AG09309 (cell line): ENCODE results near the gene NAA15.
A peak's percentile ranks its signal among the peaks of the same experiment; 100 is the strongest.

Experiments used
- DNase-seq: peaks from one replicate; pipeline ENCODE4 v3.0.0-alpha.2; 2010; ENCODE audit warnings: low read depth
- H3K4me3 ChIP-seq: 2 replicates; pipeline ENCODE4 v1.5.1; 2011; ENCODE audit warnings: mild to moderate bottlenecking, low read depth, low read length, moderate library complexity; ENCODE audit not compliant: control insufficient read depth
- CTCF ChIP-seq: IDR thresholded peaks from 2 replicates; pipeline ENCODE4 v1.5.1; 2011; ENCODE audit warnings: mild to moderate bottlenecking, low read depth, low read length, inconsistent platforms; ENCODE audit not compliant: insufficient read depth, control insufficient read depth; ENCODE audit errors: missing control alignments

NAA15 gene

DNA sequence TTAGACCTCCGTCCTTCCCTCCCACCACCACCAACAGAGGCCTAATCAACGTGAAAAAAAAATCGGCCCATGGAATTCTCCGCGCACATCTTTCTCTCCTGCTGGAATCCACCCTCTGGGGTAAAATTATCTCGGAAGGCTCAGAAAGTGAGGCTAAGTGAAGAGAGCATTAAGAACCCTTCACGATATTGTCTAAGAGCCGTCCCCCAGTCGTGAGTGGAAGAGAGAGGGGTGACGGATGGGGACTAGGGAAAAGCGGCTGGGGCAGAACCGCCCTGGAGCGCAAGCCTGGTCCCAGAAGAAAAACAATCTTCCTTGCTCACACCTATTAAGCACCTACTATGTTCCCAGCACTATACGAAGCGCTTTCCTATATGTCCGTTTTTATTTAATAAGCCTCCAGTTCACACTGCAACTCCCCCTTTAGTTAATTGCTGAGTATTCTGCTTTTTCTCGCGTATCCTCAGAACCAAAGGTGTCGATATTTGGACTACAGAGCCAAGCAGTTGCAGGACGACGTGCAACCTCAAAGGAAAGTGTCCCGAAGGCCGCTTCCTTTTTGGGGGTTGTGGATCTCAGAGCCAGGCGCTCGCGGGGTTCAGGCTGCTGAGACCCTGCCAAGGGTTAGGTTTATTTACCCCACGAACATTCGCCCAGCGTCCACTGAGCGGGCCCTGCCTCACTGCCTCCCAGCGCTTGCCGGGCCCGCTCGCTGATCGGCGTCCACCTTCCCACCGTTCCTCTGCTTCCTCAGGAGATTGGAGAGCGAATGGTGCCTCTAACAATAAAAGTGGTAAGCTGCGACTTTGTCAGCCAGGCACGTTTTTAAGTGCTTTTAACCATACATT lies 22.2 kb upstream of the NAA15 start:
- no peak for DNase-seq
- no peak for TF ChIP-seq CTCF
- peak overlapping the region; percentile 80 for H3K4me3 ChIP-seq

DNA sequence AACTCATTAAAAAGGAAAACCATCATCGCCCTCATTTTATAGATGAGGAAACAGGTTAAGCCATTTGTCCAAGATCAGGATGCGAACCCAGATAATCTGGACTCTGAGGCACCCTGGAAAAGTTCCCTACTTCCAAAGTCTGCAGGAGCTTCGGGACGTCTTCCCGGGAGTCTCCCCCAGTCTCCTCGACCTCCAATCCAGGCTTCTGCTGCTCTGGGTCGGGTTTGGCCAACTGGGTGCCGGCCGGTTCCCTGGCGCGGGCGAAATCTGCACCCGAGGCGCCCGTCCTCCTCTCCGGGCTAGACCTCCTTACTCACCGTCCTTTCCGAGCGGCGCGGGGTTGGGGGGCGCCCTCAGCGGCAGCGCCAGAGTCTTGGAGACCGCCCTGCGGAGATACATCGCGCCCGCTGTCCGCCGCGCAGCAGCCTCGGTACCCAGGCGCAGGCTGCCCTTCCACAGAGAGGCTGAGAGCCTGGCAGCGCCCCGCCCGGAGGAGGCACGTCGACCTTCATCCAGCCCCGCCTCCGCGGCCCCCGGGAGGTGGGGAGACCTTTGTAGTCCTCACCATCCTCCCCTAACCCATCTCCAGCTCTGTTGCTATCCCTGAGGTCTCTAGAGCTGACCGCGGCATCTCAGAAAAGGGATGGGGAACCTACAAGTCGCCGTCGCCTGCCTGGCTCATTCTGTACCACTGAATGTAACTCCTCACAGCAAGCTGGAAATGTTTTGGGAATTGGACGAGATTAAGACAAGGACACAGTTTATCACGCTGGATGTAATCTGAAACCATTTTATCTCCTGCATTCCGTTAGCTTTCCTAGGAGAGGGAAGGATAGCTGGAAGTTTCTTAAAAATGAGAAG lies 21.3 kb upstream of the NAA15 start, which contains the start of gene MGARP:
Gene MGARP, minus strand, starts transcription at position 466 of the 861 bp plus-strand sequence. Its CDS starts 67 bp downstream, at position 399.
- H3K4me3 ChIP-seq: peak within 1 kb of the TSS; percentile 80
- TF ChIP-seq CTCF: no peak
- no peak for DNase-seq

- no peak for DNase-seq
- TF ChIP-seq CTCF: no peak
- H3K4me3 ChIP-seq: no peak overlapping the region
Observed at GRCh38 chr4:139282065-139282720, 19.1 kb upstream of the NAA15 start.

DNA sequence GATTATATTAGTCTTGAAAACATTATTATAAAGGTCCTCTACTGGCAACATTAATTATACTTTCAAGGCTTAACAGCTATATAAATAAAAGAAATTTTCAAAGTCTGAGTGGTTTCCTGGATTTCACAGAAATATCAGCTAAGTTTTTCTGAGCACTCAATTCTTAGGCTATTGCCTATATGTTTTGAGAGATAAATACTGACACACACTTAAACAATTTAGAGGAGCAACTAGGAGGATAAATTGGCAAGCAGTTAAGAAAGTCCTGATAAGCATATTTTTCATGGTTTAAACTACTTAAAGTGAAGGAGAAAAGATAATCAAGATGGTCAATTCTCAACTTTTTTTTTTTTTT lies 18.6 kb upstream of the NAA15 start:
- no peak for TF ChIP-seq CTCF
- H3K4me3 ChIP-seq: no peak overlapping the region
- DNase-seq: no peak

- H3K4me3 ChIP-seq: no peak overlapping the region
- no peak for DNase-seq
- no peak for TF ChIP-seq CTCF
Observed at GRCh38 chr4:139286186-139286698, 15.1 kb upstream of the NAA15 start.
